Mesendoderm (in vitro differentiated cells): ENCODE measurements around the gene DNAJB8.

Experiments used
- DNase-seq: peaks from one replicate; pipeline ENCODE4 v3.0.0; 2013
- H2AK5ac ChIP-seq: 2 replicates; pipeline ENCODE4 v1.6.1; 2013; ENCODE audit warnings: low read length, inconsistent platforms
- H2BK120ac ChIP-seq: 2 replicates; pipeline ENCODE4 v1.6.1; 2013; ENCODE audit warnings: low read depth, mild to moderate bottlenecking, low read length, moderate library complexity, mixed read lengths
- H2BK15ac ChIP-seq: replicated peaks from 2 replicates; pipeline ENCODE4 v1.6.1; 2013; ENCODE audit warnings: low read depth, mild to moderate bottlenecking, moderate library complexity
- H2BK5ac ChIP-seq: 2 replicates; pipeline ENCODE4 v1.6.1; 2013; ENCODE audit warnings: low read length, inconsistent platforms
- H3K18ac ChIP-seq: 2 replicates; pipeline ENCODE4 v1.6.1; 2013; ENCODE audit warnings: mild to moderate bottlenecking, low read length, mixed read lengths
- H3K23ac ChIP-seq: one replicate; pipeline ENCODE4 v1.6.1; 2013; ENCODE audit warnings: low read length
- H3K27ac ChIP-seq: 2 replicates; pipeline ENCODE4 v1.5.1; 2013; ENCODE audit warnings: low read depth, mild to moderate bottlenecking, inconsistent platforms, low read length, moderate library complexity
- H3K27me3 ChIP-seq: 2 replicates; pipeline ENCODE4 v1.6.1; 2013; ENCODE audit warnings: low read length, control low read depth, mild to moderate bottlenecking, inconsistent platforms; ENCODE audit not compliant: insufficient read depth, poor library complexity
- H3K36me3 ChIP-seq: 2 replicates; pipeline ENCODE4 v1.6.1; 2013; ENCODE audit warnings: low read length, inconsistent platforms; ENCODE audit not compliant: control insufficient read depth, insufficient read depth
- H3K4ac ChIP-seq: one replicate; pipeline ENCODE4 v1.6.1; 2013; ENCODE audit warnings: low read depth, mild to moderate bottlenecking, low read length, moderate library complexity
- H3K4me1 ChIP-seq: 2 replicates; pipeline ENCODE4 v1.6.1; 2013; ENCODE audit warnings: low read depth, low read length, inconsistent platforms; ENCODE audit not compliant: control insufficient read depth
- H3K4me2 ChIP-seq: 2 replicates; pipeline ENCODE4 v1.6.1; 2013; ENCODE audit warnings: low read length
- H3K4me3 ChIP-seq: 2 replicates; pipeline ENCODE4 v1.5.1; 2013; ENCODE audit warnings: mild to moderate bottlenecking, low read length
- H3K56ac ChIP-seq: one replicate; pipeline ENCODE4 v1.6.1; 2013; ENCODE audit warnings: low read length
- H3K79me1 ChIP-seq: 2 replicates; pipeline ENCODE4 v1.6.1; 2013; ENCODE audit warnings: low read length, inconsistent platforms
- H3K79me2 ChIP-seq: 2 replicates; pipeline ENCODE4 v1.6.1; 2013; ENCODE audit warnings: mild to moderate bottlenecking, low read length; ENCODE audit not compliant: control insufficient read depth, insufficient read depth
- H3K9ac ChIP-seq: 2 replicates; pipeline ENCODE4 v1.6.1; 2013; ENCODE audit warnings: low read length, inconsistent platforms
- H4K5ac ChIP-seq: one replicate; pipeline ENCODE4 v1.6.1; 2013; ENCODE audit warnings: low read length
- H4K8ac ChIP-seq: one replicate; pipeline ENCODE4 v1.6.1; 2013; ENCODE audit warnings: low read depth, mild to moderate bottlenecking, control low read depth, low read length, moderate library complexity
- WGBS: extraction: QIAGEN DNeasy Blood & Tissue Kit; methylation state at CpG from one replicate; pipeline ENCODE4 v1.1.7; 2013; ENCODE audit warnings: low lambda C conversion rate, missing lambda C conversion rate; ENCODE audit not compliant: insufficient coverage; ENCODE audit errors: extremely low coverage; 5-methylcytosine and 5-hydroxymethylcytosine counted together

Gene DNAJB8

DNA sequence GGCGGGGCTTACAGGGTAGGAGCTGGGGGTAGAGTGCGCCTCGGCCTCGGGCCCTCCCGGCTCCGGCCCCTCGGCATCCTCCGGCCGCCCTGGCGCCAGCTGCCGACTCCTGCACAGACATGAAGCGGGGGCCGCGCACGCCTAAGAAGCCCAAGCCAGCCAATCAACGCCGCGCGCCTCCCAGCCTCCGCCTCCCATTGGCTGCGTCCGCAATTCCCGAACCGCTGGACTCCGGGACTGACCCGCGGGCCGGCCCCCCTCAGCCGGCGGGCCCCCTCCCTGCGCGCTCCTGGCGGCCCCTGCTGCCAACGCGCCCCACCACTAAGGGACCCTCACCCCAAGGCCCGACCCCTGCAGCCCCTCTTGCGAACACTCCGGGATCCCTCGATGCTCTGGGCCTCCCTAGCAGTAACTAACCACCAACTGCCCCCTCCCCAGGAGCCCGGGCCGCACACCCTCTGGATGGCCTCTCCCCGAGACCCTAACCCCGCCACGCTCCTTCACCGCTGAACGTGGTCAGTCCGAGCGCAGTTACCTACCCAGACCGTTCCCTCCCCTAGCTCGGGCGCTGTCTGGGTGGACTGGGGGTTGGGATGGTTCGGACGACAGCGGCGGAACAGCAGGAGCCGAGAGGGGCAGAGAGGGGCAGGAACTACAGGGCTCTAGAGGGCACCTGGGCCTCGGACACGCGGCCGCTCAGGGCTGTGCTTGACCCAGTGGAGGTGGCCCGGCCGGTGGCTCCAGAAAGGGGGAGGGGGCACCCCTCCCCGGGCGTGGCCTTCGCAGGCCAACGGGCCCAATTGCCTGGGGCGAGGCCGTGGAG, 21.3 kb upstream of the DNAJB8 start:
- peak overlapping the region; percentile 87 for H3K56ac ChIP-seq
- H3K23ac ChIP-seq: no peak overlapping the region
- DNase-seq: peak; percentile 94
- peak overlapping the region; percentile 29 for H3K18ac ChIP-seq
- no peak overlapping the region for H2AK5ac ChIP-seq
- H3K9ac ChIP-seq: peak overlapping the region; percentile 57
- H3K4me3 ChIP-seq: peak overlapping the region; percentile 30
- H2BK15ac ChIP-seq: no peak overlapping the region
- H3K4me1 ChIP-seq: peaks cover 13% of the 10 kb centered on the region
- no peak overlapping the region for H4K8ac ChIP-seq
- no peak overlapping the region for H2BK120ac ChIP-seq
- no peaks in the 10 kb centered on the region for H3K36me3 ChIP-seq
- no CpG with 5 or more reads among the region's 68 CpGs for WGBS
- no peak overlapping the region for H4K5ac ChIP-seq
- H3K4me2 ChIP-seq: peak overlapping the region; percentile 96
- H3K4ac ChIP-seq: no peak overlapping the region
- no peak overlapping the region for H2BK5ac ChIP-seq
- H3K79me1 ChIP-seq: no peaks in the 10 kb centered on the region
- peaks cover 46% of the 10 kb centered on the region for H3K27me3 ChIP-seq
- H3K27ac ChIP-seq: no peak overlapping the region
- no peaks in the 10 kb centered on the region for H3K79me2 ChIP-seq

DNA sequence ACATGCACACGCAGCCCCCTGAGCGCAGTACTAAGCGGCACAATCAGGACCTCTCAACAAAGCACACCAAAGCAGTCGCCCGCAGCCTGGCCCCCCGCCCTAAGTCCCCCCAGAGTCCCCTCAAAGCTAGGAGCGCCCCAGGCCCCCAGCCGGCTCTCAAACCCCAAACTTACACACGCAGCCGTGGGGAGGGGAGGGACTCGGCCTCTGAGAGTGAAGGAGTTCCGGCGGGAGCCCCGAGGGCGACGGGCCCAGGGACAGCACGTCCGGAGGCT, 20.8 kb upstream of the DNAJB8 start:
- no CpG with 5 or more reads among the region's 18 CpGs for WGBS
- H3K4me1 ChIP-seq: peaks cover 17% of the 10 kb centered on the region

DNA sequence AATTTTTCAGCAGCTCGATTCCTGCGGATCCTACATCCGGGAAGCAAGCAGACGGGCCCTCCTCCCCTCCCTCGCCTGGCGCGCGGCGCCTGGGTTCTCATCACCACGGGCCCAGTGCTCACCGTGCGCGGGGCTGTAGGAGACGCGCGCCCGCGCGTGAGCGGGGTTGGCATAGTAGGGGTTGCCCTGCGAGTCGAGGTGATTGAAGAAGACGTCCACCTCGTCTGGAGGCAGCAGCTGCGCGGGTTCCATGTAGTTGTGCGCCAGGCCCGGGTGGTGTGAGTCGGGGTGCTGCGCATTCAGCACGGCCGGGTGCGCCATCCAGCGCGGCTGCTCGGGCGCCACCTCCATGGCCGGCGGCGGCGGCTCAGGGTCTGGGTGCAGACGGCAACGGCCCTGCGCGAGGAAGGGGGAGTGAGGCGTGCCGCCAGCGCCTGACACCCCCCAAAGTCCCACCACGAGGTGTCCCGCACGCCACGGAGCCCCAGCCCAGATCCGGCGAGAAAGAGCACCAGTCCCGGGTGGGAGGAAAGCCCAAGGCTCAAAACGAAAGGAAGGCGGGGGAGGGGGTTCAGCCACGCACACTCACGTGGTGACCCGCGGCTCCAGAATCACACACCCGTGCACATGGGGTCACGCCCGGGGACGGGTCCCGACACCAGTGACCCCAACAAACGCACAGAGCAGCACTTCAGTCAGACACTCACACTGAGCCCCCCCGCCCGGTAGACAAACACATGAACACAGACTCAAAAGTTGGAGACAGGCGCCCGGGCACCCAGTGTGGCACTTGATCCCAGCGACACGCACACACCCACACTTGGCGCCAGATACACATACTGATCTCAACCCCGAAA, 20.2 kb upstream of the DNAJB8 start:
- Histone ChIP-seq H3K9ac (peak overlapping the region; percentile 52), H2BK5ac (no peak overlapping the region), H3K79me1 (no peaks in the 10 kb centered on the region), H2BK120ac (no peak overlapping the region), H3K36me3 (no peaks in the 10 kb centered on the region), H4K5ac (no peak overlapping the region), H3K23ac (no peak overlapping the region), H3K18ac (peak overlapping the region; percentile 6), H3K4ac (no peak overlapping the region), H2BK15ac (no peak overlapping the region), H3K4me1 (peaks cover 19% of the 10 kb centered on the region), H3K79me2 (no peaks in the 10 kb centered on the region), H3K4me2 (peak overlapping the region; percentile 60), H3K27me3 (peaks cover 43% of the 10 kb centered on the region), H3K27ac (no peak overlapping the region), H3K56ac (peak overlapping the region; percentile 81), H2AK5ac (no peak overlapping the region), H3K4me3 (peak overlapping the region; percentile 35), H4K8ac (no peak overlapping the region)
- peak; percentile 59 for DNase-seq
- WGBS: no CpG with 5 or more reads among the region's 75 CpGs

More for the DNA sequence above, 20.8 kb upstream of the DNAJB8 start:
- H2AK5ac ChIP-seq: no peak overlapping the region
- no peaks in the 10 kb centered on the region for H3K79me2 ChIP-seq
- H4K5ac ChIP-seq: no peak overlapping the region
- peak overlapping the region; percentile 30 for H3K4me3 ChIP-seq
- H3K9ac ChIP-seq: peak overlapping the region; percentile 52
- H3K23ac ChIP-seq: no peak overlapping the region
- H2BK120ac ChIP-seq: no peak overlapping the region
- H3K4ac ChIP-seq: no peak overlapping the region
- H3K27ac ChIP-seq: no peak overlapping the region
- peak overlapping the region; percentile 81 for H3K56ac ChIP-seq
- peak overlapping the region; percentile 60 for H3K4me2 ChIP-seq
- no peak overlapping the region for H4K8ac ChIP-seq
- H3K79me1 ChIP-seq: no peaks in the 10 kb centered on the region
- peaks cover 45% of the 10 kb centered on the region for H3K27me3 ChIP-seq
- H3K18ac ChIP-seq: peak overlapping the region; percentile 6
- no peak overlapping the region for H2BK15ac ChIP-seq
- DNase-seq: no peak
- no peaks in the 10 kb centered on the region for H3K36me3 ChIP-seq
- H2BK5ac ChIP-seq: no peak overlapping the region

DNA sequence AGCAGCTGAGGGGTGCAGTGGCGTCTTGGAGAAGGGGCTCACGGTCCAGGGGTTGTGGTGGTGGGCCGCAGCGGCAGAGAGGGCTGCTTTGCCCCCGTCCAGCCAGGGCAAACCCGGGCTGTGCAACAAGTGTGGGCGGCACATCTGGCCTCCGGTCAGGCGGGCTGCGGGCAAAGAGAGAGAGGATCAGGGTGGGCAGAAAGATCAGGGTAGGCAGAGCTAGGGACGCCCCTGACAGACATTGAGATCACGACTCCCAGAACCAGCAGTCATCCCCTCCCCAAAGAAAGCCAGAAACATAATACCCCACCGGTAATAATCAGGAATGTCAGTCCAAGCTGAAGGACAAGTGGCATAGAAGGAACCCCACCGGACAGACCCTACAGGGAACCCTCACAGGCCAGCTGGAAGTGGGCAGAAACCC, 19.5 kb upstream of the DNAJB8 start:
- Histone ChIP-seq H3K27ac (no peak overlapping the region), H3K4me3 (no peak overlapping the region)
- WGBS: no CpG with 5 or more reads among the region's 14 CpGs

DNA sequence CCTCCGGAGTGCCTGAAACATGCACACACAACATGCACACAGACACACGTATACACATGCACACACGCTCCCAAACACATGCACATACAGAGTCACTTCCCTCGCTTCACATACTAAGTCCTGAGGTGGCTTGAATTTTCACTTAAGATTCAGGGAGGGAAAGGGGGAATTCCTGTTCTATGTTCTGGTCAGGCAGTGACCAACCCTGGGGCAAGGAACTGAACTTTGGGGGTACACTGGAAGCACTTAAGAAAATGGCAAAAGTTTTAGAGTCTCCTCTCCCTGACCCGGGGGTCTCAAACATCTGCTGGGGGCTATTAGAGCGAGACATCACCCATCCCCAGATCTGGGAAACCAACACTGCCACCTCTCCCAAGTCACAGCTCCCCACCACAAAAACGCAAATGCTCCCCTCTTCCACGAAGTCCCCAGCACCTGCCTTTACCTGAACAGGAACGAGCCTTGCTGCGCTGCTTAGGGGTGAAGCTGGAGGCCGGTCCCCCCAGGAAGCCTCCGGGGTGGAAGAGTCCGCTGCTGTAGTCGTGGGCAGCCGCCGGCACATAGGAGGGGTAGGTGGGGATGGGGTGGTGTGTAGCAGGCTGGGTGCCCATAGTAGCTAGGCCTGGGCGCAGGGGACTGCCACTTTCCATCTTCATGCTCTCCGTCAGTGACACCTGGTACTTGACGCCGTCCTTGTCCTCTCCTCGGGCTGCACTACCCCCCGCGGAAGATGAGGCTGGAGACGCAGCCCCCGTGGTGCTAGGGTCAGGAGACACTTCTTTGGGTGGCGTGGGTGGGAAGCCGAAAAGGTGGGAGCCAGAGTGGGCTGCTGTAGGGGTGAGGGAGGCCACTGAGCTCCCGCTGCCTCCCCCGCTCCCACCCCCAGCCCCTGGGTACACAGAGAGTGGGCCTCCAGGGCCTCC, 18.9 kb upstream of the DNAJB8 start:
- H2BK15ac ChIP-seq: no peak overlapping the region
- no peak overlapping the region for H3K9ac ChIP-seq
- no peak overlapping the region for H2BK5ac ChIP-seq
- H3K23ac ChIP-seq: no peak overlapping the region
- DNase-seq: no peak
- no peak overlapping the region for H3K4me3 ChIP-seq
- no CpG with 5 or more reads among the region's 29 CpGs for WGBS
- H3K4me1 ChIP-seq: peaks cover 13% of the 10 kb centered on the region
- H2BK120ac ChIP-seq: no peak overlapping the region
- no peak overlapping the region for H4K5ac ChIP-seq
- H3K36me3 ChIP-seq: no peaks in the 10 kb centered on the region
- no peak overlapping the region for H3K18ac ChIP-seq
- H3K4me2 ChIP-seq: no peak overlapping the region
- H3K27me3 ChIP-seq: peaks cover 34% of the 10 kb centered on the region
- peak overlapping the region; percentile 37 for H3K56ac ChIP-seq
- no peak overlapping the region for H3K27ac ChIP-seq
- no peak overlapping the region for H2AK5ac ChIP-seq
- H3K4ac ChIP-seq: no peak overlapping the region
- H3K79me2 ChIP-seq: no peaks in the 10 kb centered on the region
- no peaks in the 10 kb centered on the region for H3K79me1 ChIP-seq
- no peak overlapping the region for H4K8ac ChIP-seq

More for the DNA sequence above, 19.5 kb upstream of the DNAJB8 start:
- H3K27me3 ChIP-seq: peaks cover 37% of the 10 kb centered on the region
- no peak overlapping the region for H3K18ac ChIP-seq
- no peak overlapping the region for H2BK120ac ChIP-seq
- H3K4me1 ChIP-seq: peaks cover 15% of the 10 kb centered on the region
- DNase-seq: no peak
- H2BK15ac ChIP-seq: no peak overlapping the region
- H4K8ac ChIP-seq: no peak overlapping the region
- H3K4me2 ChIP-seq: peak overlapping the region; percentile 4
- H3K79me2 ChIP-seq: no peaks in the 10 kb centered on the region
- peak overlapping the region; percentile 23 for H3K9ac ChIP-seq
- H3K4ac ChIP-seq: no peak overlapping the region
- no peak overlapping the region for H2AK5ac ChIP-seq
- no peak overlapping the region for H4K5ac ChIP-seq
- peak overlapping the region; percentile 81 for H3K56ac ChIP-seq
- peak overlapping the region; percentile 29 for H3K23ac ChIP-seq
- H2BK5ac ChIP-seq: no peak overlapping the region
- H3K36me3 ChIP-seq: no peaks in the 10 kb centered on the region
- H3K79me1 ChIP-seq: no peaks in the 10 kb centered on the region
